Measurements from ENCODE around the gene AMPD3. TPM values are rescaled to one million over a fixed set of nuclear protein-coding genes. Genes with fewer than 3 reads are reported as not detected.

The AMPD3 gene
- total RNA-seq, 2 experiments from 2014 or later, result 13.2 to 14.1 TPM

GRCh38 chr11:10515418-10515817 lies 60.4 kb downstream of the AMPD3 start:
- no peaks in the 10 kb centered on the region for H3K27me3 Mint-ChIP-seq
- Histone ChIP-seq H3K4me1 (ENCODE audit: insufficient read depth, low read length) (no peaks in the 10 kb centered on the region), H3K27me3 (ENCODE audit: control insufficient read depth in 1 of 2, insufficient read depth in 2 of 2, low read length in 2 of 2) (no peaks in the 10 kb centered on the region), H3K9me3 (ENCODE audit: control insufficient read depth in 1 of 2, insufficient read depth in 1 of 2, low read length in 2 of 2) (no peaks in the 10 kb centered on the region), H3K27ac (ENCODE audit: low read depth in 1 of 2, low read length in 2 of 2) (no peak overlapping the region), H3K4me3 (ENCODE audit: low read length) (no peak overlapping the region), H3K36me3 (ENCODE audit: insufficient read depth, low read length) (peaks cover 22% of the 10 kb centered on the region)
- H3K36me3 Mint-ChIP-seq (ENCODE audit: low read depth), result peaks cover 47% of the 10 kb centered on the region
- H3K9me3 Mint-ChIP-seq, result no peaks in the 10 kb centered on the region
- no peak overlapping the region for H3K27ac Mint-ChIP-seq
- intact Hi-C loops (cut with DNase I, micrococcal nuclease), result loop anchor here (10.0 kb wide), 1 partner anchor 219 kb away; no protein-coding TSS in a partner anchor
- H3K4me1 Mint-ChIP-seq (ENCODE audit: low read depth), result no peaks in the 10 kb centered on the region
- DNase-seq (no peak), ATAC-seq (ENCODE audit: poor library complexity) (no peak)
- no peak overlapping the region for H3K4me3 Mint-ChIP-seq
- POLR2A ChIA-PET, result no interaction called here
- CTCF ChIA-PET, result interaction anchor here (1.1 kb wide), 1 partner anchor 19 kb away, joined by 3 read pairs; no protein-coding TSS in a partner anchor
- TF ChIP-seq CTCF (IDR thresholded peaks at IDR 0.05), result no peak

GRCh38 chr11:10518123-10518522 lies 63.1 kb downstream of the AMPD3 start:
- Mint-ChIP-seq H3K4me3 (no peak overlapping the region), H3K27me3 (no peaks in the 10 kb centered on the region), H3K27ac (no peak overlapping the region), H3K4me1 (ENCODE audit: low read depth) (no peaks in the 10 kb centered on the region), H3K36me3 (ENCODE audit: low read depth) (peaks cover 67% of the 10 kb centered on the region), H3K9me3 (no peaks in the 10 kb centered on the region)
- Histone ChIP-seq H3K36me3 (ENCODE audit: insufficient read depth, low read length) (peaks cover 32% of the 10 kb centered on the region), H3K27me3 (ENCODE audit: control insufficient read depth in 1 of 2, insufficient read depth in 2 of 2, low read length in 2 of 2) (no peaks in the 10 kb centered on the region), H3K4me1 (ENCODE audit: insufficient read depth, low read length) (no peaks in the 10 kb centered on the region), H3K4me3 (ENCODE audit: low read length) (no peak overlapping the region), H3K27ac (ENCODE audit: low read depth in 1 of 2, low read length in 2 of 2) (no peak overlapping the region), H3K9me3 (ENCODE audit: control insufficient read depth in 1 of 2, insufficient read depth in 1 of 2, low read length in 2 of 2) (no peaks in the 10 kb centered on the region)
- intact Hi-C loops (cut with DNase I, micrococcal nuclease), result loop anchor here (10.0 kb wide), 1 partner anchor 217 kb away; no protein-coding TSS in a partner anchor
- DNase-seq, result no peak
- no peak for TF ChIP-seq CTCF (IDR thresholded peaks at IDR 0.05)
- ChIA-PET POLR2A (no interaction called here), CTCF (interaction anchor here (4.3 kb wide), 1 partner anchor 23 kb away, joined by 23 read pairs; the partner anchor contains the start of gene RNF141)
- no peak for ATAC-seq (ENCODE audit: poor library complexity)

- Histone ChIP-seq H3K27ac (ENCODE audit: low read depth in 1 of 2, low read length in 2 of 2) (no peak overlapping the region), H3K9me3 (ENCODE audit: control insufficient read depth in 1 of 2, insufficient read depth in 1 of 2, low read length in 2 of 2) (no peaks in the 10 kb centered on the region), H3K27me3 (ENCODE audit: control insufficient read depth in 1 of 2, insufficient read depth in 2 of 2, low read length in 2 of 2) (no peaks in the 10 kb centered on the region), H3K4me1 (ENCODE audit: insufficient read depth, low read length) (no peaks in the 10 kb centered on the region), H3K36me3 (ENCODE audit: insufficient read depth, low read length) (peaks cover 39% of the 10 kb centered on the region), H3K4me3 (ENCODE audit: low read length) (no peak overlapping the region)
- ChIA-PET CTCF (interaction anchor here (4.3 kb wide), 1 partner anchor 22 kb away, joined by 23 read pairs; the partner anchor contains the start of gene RNF141), POLR2A (no interaction called here)
- ATAC-seq (ENCODE audit: poor library complexity) (no peak), DNase-seq (no peak)
- no peak for TF ChIP-seq CTCF (IDR thresholded peaks at IDR 0.05)
- no peak overlapping the region for H3K27ac Mint-ChIP-seq
- no peaks in the 10 kb centered on the region for H3K9me3 Mint-ChIP-seq
- H3K36me3 Mint-ChIP-seq (ENCODE audit: low read depth), result peaks cover 75% of the 10 kb centered on the region
- H3K4me3 Mint-ChIP-seq, result no peak overlapping the region
- intact Hi-C loops (cut with DNase I, micrococcal nuclease), result loop anchor here (10.0 kb wide), 1 partner anchor 216 kb away; no protein-coding TSS in a partner anchor
- no peaks in the 10 kb centered on the region for H3K4me1 Mint-ChIP-seq (ENCODE audit: low read depth)
- no peaks in the 10 kb centered on the region for H3K27me3 Mint-ChIP-seq
Measured at GRCh38 chr11:10518891-10519290, 63.8 kb downstream of the AMPD3 start.

Measured in CD4-positive, alpha-beta T cell (primary cell).